NCI-H345 treated with DMSO at 0.1 percent for 48 hours (cell line): ENCODE data around the gene TTC7B.

ENCODE experiments used
- DNase-seq: peaks from one replicate; lab custom pipeline; 2025; ENCODE audit not compliant: unreplicated experiment; lab: John Stamatoyannopoulos, UW

Gene TTC7B

GRCh38 chr14:90743425-90743824 is 72.8 kb downstream of the TTC7B start:
- DNase-seq, result no peak

- DNase-seq, result no peak
These were observed 73.5 kb downstream of the TTC7B start for GRCh38 chr14:90742729-90743128.

- no peak for DNase-seq
These were observed 74.0 kb downstream of the TTC7B start for GRCh38 chr14:90742252-90742651.

DNA sequence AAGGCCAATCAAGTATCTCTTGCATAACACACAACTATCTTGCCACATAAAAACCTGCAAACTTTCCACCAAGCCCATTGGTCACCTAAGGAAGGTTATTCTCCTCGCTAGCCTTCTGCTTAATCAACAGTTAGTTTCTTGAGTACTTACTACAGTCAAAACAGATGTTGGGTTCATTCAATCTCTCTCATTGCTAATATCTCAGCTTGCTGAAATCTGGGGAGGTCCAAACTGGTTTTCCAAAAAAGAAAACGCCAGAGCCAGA is 74.6 kb downstream of the TTC7B start:
- DNase-seq, result no peak

- DNase-seq, result no peak
These were observed 75.1 kb downstream of the TTC7B start for GRCh38 chr14:90740946-90741681.

DNA sequence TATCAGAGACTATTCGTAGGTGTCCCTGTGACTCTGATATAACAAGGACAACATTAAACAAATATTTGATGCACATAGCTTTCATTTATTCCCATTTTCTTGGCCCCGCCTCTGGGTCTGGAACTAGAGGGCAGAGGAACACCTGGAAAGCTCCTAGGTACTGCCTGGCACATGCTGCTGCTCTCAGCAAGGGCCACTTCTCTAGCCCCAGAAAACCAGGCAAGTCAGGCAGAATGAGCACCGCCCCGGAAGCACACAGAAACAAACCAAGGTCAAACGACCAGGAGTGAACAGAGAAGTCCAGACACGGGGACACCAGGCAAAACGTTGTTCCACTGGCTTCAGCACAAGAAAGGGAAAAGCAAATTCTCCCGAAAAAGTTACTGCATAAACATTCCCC is 76.1 kb downstream of the TTC7B start:
- DNase-seq, result no peak

DNA sequence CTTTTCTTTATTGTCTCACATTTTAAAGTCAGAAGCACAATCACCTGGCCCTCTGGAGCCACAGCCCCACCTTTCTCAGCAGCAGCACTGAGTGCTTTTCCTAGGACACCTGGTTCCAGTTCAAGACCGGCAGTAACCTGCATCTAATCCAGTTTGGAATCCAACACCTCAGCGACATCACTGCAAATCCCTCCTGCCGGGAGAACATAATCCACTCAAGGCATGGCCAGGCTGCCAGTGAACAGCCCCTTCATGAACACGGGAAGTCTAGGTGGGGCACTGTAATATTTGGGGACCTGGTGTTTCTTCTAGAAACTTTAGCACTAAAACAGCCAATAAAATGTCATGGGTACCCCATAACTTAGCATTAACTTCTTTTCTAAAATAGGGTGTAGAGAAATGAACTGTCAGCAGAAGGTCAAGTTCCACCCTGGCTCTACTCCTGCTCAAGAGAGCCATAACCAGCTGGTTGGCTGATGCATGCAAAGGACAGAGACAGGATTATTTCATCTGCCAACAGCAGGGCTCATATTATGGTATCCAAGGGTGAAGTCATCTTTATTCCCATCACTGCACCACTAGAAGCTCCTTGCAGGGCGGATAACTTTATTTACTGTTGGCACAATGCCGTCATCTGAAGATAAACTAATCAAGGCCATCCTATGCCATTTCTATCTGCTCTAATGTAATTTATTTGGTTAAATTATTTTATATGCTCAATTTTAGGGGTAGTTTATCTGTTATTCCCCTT is 76.7 kb downstream of the TTC7B start:
- DNase-seq, result no peak

GRCh38 chr14:90733139-90733808 is 83.0 kb downstream of the TTC7B start:
- no peak for DNase-seq

DNA sequence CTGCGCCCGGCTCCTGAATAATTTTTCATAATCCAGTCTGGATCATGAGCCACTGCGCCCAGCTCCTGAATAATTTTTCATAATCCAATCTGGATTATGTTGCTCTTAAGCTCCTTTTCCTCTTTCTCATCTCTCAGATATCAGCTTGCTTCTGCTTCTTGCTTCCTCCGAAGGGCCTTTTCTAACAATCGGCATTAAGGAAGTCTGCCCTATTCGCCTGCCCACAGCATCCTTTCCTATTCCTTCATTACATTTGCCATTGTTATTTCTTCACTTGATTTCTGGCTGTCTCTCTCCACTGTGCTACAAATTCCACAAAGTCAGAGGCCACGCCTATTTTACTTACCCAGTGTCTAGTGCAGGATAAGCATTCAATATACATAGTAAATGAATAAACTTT is 83.5 kb downstream of the TTC7B start:
- no peak for DNase-seq

DNA sequence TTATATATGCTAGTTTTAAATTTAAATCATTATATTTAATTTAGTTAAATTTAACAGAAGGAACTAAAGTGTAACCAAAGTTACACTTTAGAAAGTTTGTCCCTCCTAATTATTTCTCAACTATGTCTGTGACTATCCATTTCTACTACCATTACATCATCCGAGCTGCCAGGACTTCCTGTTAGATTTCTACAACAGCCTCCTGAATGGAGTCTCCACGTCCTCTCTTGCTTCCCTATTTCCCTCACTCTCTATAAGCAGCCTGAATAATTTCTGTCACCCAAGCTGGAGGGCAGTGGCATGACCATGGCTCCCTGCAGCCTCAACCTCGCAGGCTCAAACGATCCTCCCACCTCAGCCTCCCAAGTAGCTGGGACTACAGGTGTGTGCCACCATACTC is 84.1 kb downstream of the TTC7B start:
- no peak for DNase-seq

DNA sequence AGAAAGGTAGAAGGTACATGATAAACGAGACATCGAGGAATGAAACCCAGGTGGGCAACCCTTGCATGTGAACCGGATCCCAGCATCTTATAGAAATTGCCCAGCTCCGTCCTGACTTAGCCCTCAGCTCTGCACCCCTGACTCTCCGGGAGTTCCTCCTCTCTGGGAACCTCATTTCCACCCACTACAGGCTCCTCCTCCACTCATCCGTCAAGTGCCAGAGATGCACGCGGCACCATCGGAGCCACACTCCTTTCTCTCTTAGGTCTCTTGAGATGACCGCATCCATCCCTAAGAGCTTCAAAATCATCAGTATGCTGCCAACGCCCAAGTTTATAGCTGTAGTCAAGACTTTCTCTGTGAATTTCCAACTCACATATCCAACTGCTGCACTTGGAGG is 84.7 kb downstream of the TTC7B start:
- DNase-seq, result no peak

- DNase-seq, result no peak
These were observed 85.9 kb downstream of the TTC7B start for GRCh38 chr14:90730206-90730766.

GRCh38 chr14:90728951-90729350 is 87.3 kb downstream of the TTC7B start:
- DNase-seq, result no peak

GRCh38 chr14:90727082-90727481 is 89.1 kb downstream of the TTC7B start:
- no peak for DNase-seq

DNA sequence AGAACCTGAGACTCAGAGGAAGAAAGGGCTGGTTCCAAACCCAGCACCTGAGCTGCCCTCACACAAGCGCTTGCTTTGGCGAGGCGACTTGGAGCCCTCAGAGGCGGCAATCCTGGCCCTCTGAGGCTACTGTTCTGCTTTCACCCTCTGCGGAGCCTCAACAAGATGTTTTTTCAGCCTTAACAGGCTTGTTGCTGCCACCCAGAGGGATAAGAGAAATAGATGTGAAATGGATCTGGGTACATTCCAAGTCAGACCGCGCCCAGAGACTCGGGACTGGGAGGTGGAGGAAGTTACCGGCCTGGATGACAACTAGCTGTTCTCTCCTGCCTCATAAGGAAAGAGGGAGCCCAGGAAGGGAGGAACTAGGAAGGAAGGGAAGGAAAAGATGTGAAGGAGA is 89.6 kb downstream of the TTC7B start:
- no peak for DNase-seq

GRCh38 chr14:90724866-90725265 is 91.4 kb downstream of the TTC7B start:
- peak; percentile 42 for DNase-seq

GRCh38 chr14:90722590-90722989 is 93.6 kb downstream of the TTC7B start:
- no peak for DNase-seq

GRCh38 chr14:90721619-90722305 is 94.5 kb downstream of the TTC7B start:
- no peak for DNase-seq

DNA sequence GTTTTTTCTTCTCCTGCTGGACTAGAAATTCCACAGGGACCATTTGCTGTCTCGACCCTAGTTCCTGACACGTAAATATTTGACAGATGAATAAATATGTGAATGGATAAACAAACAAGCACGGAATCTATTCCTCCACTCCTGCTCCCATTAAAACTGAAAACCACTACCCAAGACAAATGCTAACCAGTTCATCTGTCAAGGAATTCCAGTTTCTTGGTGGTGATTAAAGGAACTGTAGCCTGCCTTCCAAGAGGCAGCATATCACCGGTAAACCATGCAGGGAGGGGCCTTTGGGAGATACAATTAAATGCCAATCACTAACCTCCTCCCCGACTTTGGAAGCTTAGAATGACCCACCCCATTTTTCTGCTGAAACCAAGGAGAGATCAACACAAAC is 95.4 kb downstream of the TTC7B start:
- no peak for DNase-seq

GRCh38 chr14:90720336-90720735 is 95.9 kb downstream of the TTC7B start:
- DNase-seq, result no peak

GRCh38 chr14:90717916-90718315 is 98.3 kb downstream of the TTC7B start:
- DNase-seq, result no peak
